ENCODE data around the gene MAP4K5. TPM values are rescaled to one million over a fixed set of nuclear protein-coding genes. Genes with fewer than 3 reads are reported as not detected.

The MAP4K5 gene
- total RNA-seq, 1 experiment from 2014 or later = 39.1 TPM

DNA sequence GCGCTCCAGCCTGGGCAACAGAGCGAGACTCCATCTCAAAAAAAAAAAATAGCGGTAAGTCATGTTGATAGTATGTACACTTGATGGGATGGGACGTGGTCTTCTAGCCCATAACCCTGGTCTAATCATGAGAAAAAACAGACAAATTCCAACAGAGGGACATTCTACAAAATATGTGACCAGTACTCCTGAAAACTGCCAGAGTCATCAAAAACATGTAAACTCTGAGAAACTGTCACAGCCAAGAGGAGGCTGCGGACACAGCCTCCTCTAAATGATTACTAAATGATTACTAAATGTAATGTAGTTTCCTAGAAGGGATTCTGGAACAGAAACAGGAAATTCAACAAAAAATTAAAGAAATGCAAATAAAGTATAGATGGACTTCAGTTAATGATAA is 156.6 kb downstream of the MAP4K5 start:
- ChIA-PET CTCF (no interaction called here), POLR2A (no interaction called here), RAD21 (ENCODE audit: low non-redundant PET in 1 of 2, low total read pairs in 2 of 2, uncharacterized antibody in 2 of 2, unreplicated experiment in 2 of 2) (no interaction called here)
- Histone ChIP-seq H3K27ac (ENCODE audit: low read depth, low read length) (no peak overlapping the region), H3K9me2 (ENCODE audit: insufficient read depth) (no peaks in the 10 kb centered on the region), H3K4me3 (replicated peaks in 1 of 2; ENCODE audit: low read depth in 1 of 2, low read length in 2 of 2) (no peak overlapping the region), H3K9ac (ENCODE audit: low read length) (no peak overlapping the region), H3K79me2 (ENCODE audit: insufficient read depth, low read length) (no peaks in the 10 kb centered on the region), H3K9me3 (ENCODE audit: control insufficient read depth in 1 of 2, insufficient read depth in 1 of 2, low read depth in 1 of 2, low read length in 2 of 2) (no peaks in the 10 kb centered on the region), H3K36me3 (ENCODE audit: control insufficient read depth in 1 of 2, insufficient read depth in 2 of 2, low read length in 2 of 2) (no peaks in the 10 kb centered on the region), H3K27me3 (ENCODE audit: insufficient read depth, low read length) (no peaks in the 10 kb centered on the region), H3K4me1 (ENCODE audit: control insufficient read depth in 1 of 2, insufficient read depth in 2 of 2, low read length in 2 of 2) (no peaks in the 10 kb centered on the region), H3K4me2 (ENCODE audit: low read length) (no peak overlapping the region), H2AFZ (ENCODE audit: low read depth, low read length, poor library complexity, severe bottlenecking) (no peak overlapping the region), H4K20me1 (ENCODE audit: insufficient read depth) (no peaks in the 10 kb centered on the region)
- no peak for ATAC-seq
- DNase-seq (ENCODE audit: low read depth, low spot score) = no peak
- TF ChIP-seq CEBPB (IDR thresholded peaks at IDR 0.05; ENCODE audit: low read depth) (no peak), FOSL1 (IDR thresholded peaks at IDR 0.05; ENCODE audit: low read depth) (no peak), POLR2AphosphoS5 (IDR thresholded peaks at IDR 0.05; ENCODE audit: low read depth, low read length) (no peak), ZFX (IDR thresholded peaks at IDR 0.05) (no peak), JUND (IDR thresholded peaks at IDR 0.05) (no peak), ATF3 (IDR thresholded peaks at IDR 0.05) (no peak), CTCF (IDR thresholded peaks at IDR 0.05 in 2 of 3, conservative IDR thresholded peaks at IDR 0.05 in 1 of 3; ENCODE audit: borderline replicate concordance in 1 of 3, insufficient read depth in 1 of 3, low read depth in 2 of 3, low read length in 2 of 3) (no peak), CBX3 (IDR thresholded peaks at IDR 0.05; ENCODE audit: low read depth) (no peak), ELF1 (IDR thresholded peaks at IDR 0.05; ENCODE audit: borderline replicate concordance, low read depth) (no peak), EGR1 (IDR thresholded peaks at IDR 0.05; ENCODE audit: low read depth) (no peak), SIN3A (IDR thresholded peaks at IDR 0.05; ENCODE audit: low read depth) (no peak), EZH2phosphoT487 (IDR thresholded peaks at IDR 0.05; ENCODE audit: borderline replicate concordance) (no peak), POLR2A (IDR thresholded peaks at IDR 0.05; ENCODE audit: borderline replicate concordance, extremely low read depth, insufficient read depth, insufficient read length) (no peak), YY1 (IDR thresholded peaks at IDR 0.05; ENCODE audit: extremely low read depth, insufficient replicate concordance, low read depth, low read length) (no peak), SP1 (IDR thresholded peaks at IDR 0.05; ENCODE audit: low read depth) (no peak)
- TF ChIP-seq, protein P1, sequence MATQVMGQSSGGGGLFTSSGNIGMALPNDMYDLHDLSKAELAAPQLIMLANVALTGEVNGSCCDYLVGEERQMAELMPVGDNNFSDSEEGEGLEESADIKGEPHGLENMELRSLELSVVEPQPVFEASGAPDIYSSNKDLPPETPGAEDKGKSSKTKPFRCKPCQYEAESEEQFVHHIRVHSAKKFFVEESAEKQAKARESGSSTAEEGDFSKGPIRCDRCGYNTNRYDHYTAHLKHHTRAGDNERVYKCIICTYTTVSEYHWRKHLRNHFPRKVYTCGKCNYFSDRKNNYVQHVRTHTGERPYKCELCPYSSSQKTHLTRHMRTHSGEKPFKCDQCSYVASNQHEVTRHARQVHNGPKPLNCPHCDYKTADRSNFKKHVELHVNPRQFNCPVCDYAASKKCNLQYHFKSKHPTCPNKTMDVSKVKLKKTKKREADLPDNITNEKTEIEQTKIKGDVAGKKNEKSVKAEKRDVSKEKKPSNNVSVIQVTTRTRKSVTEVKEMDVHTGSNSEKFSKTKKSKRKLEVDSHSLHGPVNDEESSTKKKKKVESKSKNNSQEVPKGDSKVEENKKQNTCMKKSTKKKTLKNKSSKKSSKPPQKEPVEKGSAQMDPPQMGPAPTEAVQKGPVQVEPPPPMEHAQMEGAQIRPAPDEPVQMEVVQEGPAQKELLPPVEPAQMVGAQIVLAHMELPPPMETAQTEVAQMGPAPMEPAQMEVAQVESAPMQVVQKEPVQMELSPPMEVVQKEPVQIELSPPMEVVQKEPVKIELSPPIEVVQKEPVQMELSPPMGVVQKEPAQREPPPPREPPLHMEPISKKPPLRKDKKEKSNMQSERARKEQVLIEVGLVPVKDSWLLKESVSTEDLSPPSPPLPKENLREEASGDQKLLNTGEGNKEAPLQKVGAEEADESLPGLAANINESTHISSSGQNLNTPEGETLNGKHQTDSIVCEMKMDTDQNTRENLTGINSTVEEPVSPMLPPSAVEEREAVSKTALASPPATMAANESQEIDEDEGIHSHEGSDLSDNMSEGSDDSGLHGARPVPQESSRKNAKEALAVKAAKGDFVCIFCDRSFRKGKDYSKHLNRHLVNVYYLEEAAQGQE (IDR thresholded peaks at IDR 0.05; ENCODE audit: low read depth) = no peak
- TF ChIP-seq, protein P2, sequence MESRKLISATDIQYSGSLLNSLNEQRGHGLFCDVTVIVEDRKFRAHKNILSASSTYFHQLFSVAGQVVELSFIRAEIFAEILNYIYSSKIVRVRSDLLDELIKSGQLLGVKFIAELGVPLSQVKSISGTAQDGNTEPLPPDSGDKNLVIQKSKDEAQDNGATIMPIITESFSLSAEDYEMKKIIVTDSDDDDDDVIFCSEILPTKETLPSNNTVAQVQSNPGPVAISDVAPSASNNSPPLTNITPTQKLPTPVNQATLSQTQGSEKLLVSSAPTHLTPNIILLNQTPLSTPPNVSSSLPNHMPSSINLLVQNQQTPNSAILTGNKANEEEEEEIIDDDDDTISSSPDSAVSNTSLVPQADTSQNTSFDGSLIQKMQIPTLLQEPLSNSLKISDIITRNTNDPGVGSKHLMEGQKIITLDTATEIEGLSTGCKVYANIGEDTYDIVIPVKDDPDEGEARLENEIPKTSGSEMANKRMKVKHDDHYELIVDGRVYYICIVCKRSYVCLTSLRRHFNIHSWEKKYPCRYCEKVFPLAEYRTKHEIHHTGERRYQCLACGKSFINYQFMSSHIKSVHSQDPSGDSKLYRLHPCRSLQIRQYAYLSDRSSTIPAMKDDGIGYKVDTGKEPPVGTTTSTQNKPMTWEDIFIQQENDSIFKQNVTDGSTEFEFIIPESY (IDR thresholded peaks at IDR 0.05; ENCODE audit: extremely low read depth, insufficient replicate concordance, low read length) = no peak
- intact Hi-C loops (cut with micrococcal nuclease) = no loop called here
- BruUV-seq (replicated peaks) = no TSS peak
